ENCODE data around the gene DNM2.
"Not testable (repeated sequence)": the region's sequence is repeated elsewhere in the genome, so short reads cannot be mapped to it uniquely, and the experiment has no call there.

The DNM2 gene

GRCh38 chr19:10864538-10864899 is 146.6 kb downstream of the DNM2 start:
- in situ Hi-C loops (cut with MboI; ENCODE audit: low pct_unique_long_range_greater_than_20kb, low sequenced_read_pairs, unreplicated experiment): no loop called here
- DNase-seq (ENCODE audit: low spot score): peak; percentile 82
- peak; percentile 89 for TF ChIP-seq CTCF (IDR thresholded peaks at IDR 0.05; ENCODE audit: extremely low read depth, insufficient read depth, missing control alignments)

- DNase-seq (ENCODE audit: low spot score): no peak
- no peak for TF ChIP-seq CTCF (IDR thresholded peaks at IDR 0.05; ENCODE audit: extremely low read depth, insufficient read depth, missing control alignments)
- in situ Hi-C loops (cut with MboI; ENCODE audit: low pct_unique_long_range_greater_than_20kb, low sequenced_read_pairs, unreplicated experiment): no loop called here
Measured at GRCh38 chr19:10866495-10866894, 148.6 kb downstream of the DNM2 start.

GRCh38 chr19:10868872-10869547 is 151.1 kb downstream of the DNM2 start:
- DNase-seq (ENCODE audit: low spot score): no peak
- TF ChIP-seq CTCF (IDR thresholded peaks at IDR 0.05; ENCODE audit: extremely low read depth, insufficient read depth, missing control alignments): no peak
- in situ Hi-C loops (cut with MboI; ENCODE audit: low pct_unique_long_range_greater_than_20kb, low sequenced_read_pairs, unreplicated experiment): no loop called here

- DNase-seq (ENCODE audit: low spot score); in situ Hi-C loops (cut with MboI; ENCODE audit: low pct_unique_long_range_greater_than_20kb, low sequenced_read_pairs, unreplicated experiment): not testable (repeated sequence)
Measured at GRCh38 chr19:10869872-10870311, 152.0 kb downstream of the DNM2 start.

- in situ Hi-C loops (cut with MboI; ENCODE audit: low pct_unique_long_range_greater_than_20kb, low sequenced_read_pairs, unreplicated experiment): no loop called here
- no peak for TF ChIP-seq CTCF (IDR thresholded peaks at IDR 0.05; ENCODE audit: extremely low read depth, insufficient read depth, missing control alignments)
- DNase-seq (ENCODE audit: low spot score): no peak
Measured at GRCh38 chr19:10870501-10870954, 152.6 kb downstream of the DNM2 start.

GRCh38 chr19:10870955-10871603 is 153.2 kb downstream of the DNM2 start, which contains the start of gene CARM1:
TSS of gene CARM1 (plus strand) at chr19:10871553. CDS start at chr19:10871703, 150 bp downstream.
- TF ChIP-seq CTCF (IDR thresholded peaks at IDR 0.05; ENCODE audit: extremely low read depth, insufficient read depth, missing control alignments): peak; percentile 99
- DNase-seq (ENCODE audit: low spot score): peak; percentile 100
- in situ Hi-C loops (cut with MboI; ENCODE audit: low pct_unique_long_range_greater_than_20kb, low sequenced_read_pairs, unreplicated experiment): no loop called here

All from GM13977 (cell line).